SK-N-MC (cell line): ENCODE data around the gene PHKA2.

ENCODE experiments used
- EZH2 ChIP-seq: fragments of 200-600 bp; sonication (generic); IDR thresholded peaks from one replicate; pipeline ENCODE4 v1.6.1; 2017; ENCODE audit warnings: antibody characterized with exemption
- POLR2AphosphoS5 ChIP-seq: IDR thresholded peaks from 2 replicates; pipeline ENCODE4 v1.6.1; 2012; ENCODE audit warnings: mild to moderate bottlenecking, low read depth, low read length, borderline replicate concordance

DNA sequence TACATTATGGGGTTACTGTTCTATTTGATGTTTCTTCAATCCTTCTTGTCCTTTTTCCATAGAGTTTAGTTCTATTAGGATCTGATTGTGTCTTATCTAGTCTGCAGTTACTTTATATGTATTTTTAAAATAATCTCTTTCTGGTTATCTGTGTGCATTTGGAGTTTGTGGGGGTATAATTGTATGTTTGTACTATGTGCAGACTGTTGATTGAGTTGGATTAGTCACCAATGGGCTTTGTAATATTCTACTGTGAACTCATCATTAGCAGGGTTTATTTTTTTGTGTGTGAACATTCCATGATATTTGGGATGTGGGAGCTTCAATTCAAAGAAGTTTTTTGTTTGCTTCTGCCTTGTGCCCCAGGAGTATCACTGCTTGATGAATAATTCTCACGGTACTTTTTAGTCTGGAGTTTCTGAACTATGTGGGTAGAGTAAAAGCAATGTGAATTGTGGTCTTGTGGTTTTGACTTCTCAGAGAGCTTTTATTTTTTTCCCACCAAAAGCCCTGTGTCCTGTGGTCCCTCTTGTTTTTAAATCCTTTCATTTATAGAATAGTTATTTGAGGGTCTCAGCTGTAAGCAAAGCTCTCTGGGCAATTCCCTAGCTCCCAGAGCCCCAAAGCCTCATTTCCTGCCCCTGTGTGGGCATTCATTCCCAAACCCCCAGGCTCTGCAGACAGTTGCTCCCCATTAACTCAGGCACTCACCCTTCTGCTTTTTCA, 127.8 kb downstream of the PHKA2 start:
- TF ChIP-seq POLR2AphosphoS5 (no peak), EZH2 (no peak)
